Stimulated activated CD8-positive, alpha-beta memory T cell treated with anti-CD3 and anti-CD28 coated beads, Interleukin-15, amount 100 ng/mL, for 24 hours (primary cell): ENCODE data around the gene TRAPPC3.

Experiments
- DNase-seq: peaks from one replicate; pipeline ENCODE4 v3.0.0-alpha.2; 2020; ENCODE audit warnings: low read depth

TRAPPC3 gene

GRCh38 chr1:36099681-36100341 lies 49.5 kb downstream of the TRAPPC3 start:
- peak; percentile 61 for DNase-seq

GRCh38 chr1:36098650-36099365 lies 50.5 kb downstream of the TRAPPC3 start:
- DNase-seq, result no peak

- no peak for DNase-seq
Measured at GRCh38 chr1:36097693-36098585, 51.3 kb downstream of the TRAPPC3 start.

- no peak for DNase-seq
Measured at GRCh38 chr1:36096500-36097432, 52.5 kb downstream of the TRAPPC3 start.

GRCh38 chr1:36095760-36096405 lies 53.4 kb downstream of the TRAPPC3 start:
- no peak for DNase-seq

GRCh38 chr1:36094621-36095061 lies 54.6 kb downstream of the TRAPPC3 start:
- no peak for DNase-seq

GRCh38 chr1:36093929-36094328 lies 55.4 kb downstream of the TRAPPC3 start:
- no peak for DNase-seq

- no peak for DNase-seq
Measured at GRCh38 chr1:36093226-36093625, 56.1 kb downstream of the TRAPPC3 start.

GRCh38 chr1:36092798-36093185 lies 56.5 kb downstream of the TRAPPC3 start:
- no peak for DNase-seq

GRCh38 chr1:36092166-36092797 lies 57.0 kb downstream of the TRAPPC3 start:
- DNase-seq, result no peak

- no peak for DNase-seq
Measured at GRCh38 chr1:36091698-36092097, 57.6 kb downstream of the TRAPPC3 start.

- DNase-seq, result no peak
Measured at GRCh38 chr1:36091141-36091540, 58.1 kb downstream of the TRAPPC3 start.

- DNase-seq, result no peak
Measured at GRCh38 chr1:36089393-36090121, 59.7 kb downstream of the TRAPPC3 start.

GRCh38 chr1:36088577-36089392 lies 60.5 kb downstream of the TRAPPC3 start, which contains the start of gene ADPRS:
Gene ADPRS (plus strand): TSS chr1:36088892. CDS start chr1:36088905, 13 bp downstream.
- DNase-seq, result peak; percentile 94

- DNase-seq, result no peak
Measured at GRCh38 chr1:36088265-36088576, 61.1 kb downstream of the TRAPPC3 start.

- DNase-seq, result no peak
Measured at GRCh38 chr1:36087233-36088123, 61.8 kb downstream of the TRAPPC3 start.
